H1 (cell line): ENCODE results near the gene CNRIP1. TPM values are rescaled to one million over a fixed set of nuclear protein-coding genes. Genes with fewer than 3 reads are reported as not detected.

ENCODE experiments used
- ASH2L ChIP-seq: fragments of 200-600, 300-600 bp; sonication (generic); IDR thresholded peaks from one replicate; pipeline ENCODE4 v1.7.1; 2017; ENCODE audit warnings: low read length
- KDM4A ChIP-seq: IDR thresholded peaks from one replicate; pipeline ENCODE4 v1.7.1; 2012; ENCODE audit warnings: low read depth, mild to moderate bottlenecking, moderate library complexity, low read length, inconsistent platforms; ENCODE audit not compliant: severe bottlenecking
- polyA plus RNA-seq, 7 experiments: library from polyadenylated mRNA; depleted of rRNA in 3 of 7; stranded (reverse) in 5 of 7; unstranded in 2 of 7; fragments of >200 nt in 5 of 7; fragments of 200-250 nt in 2 of 7; gene quantifications; 1 replicate in 5 of 7; 2 replicates in 1 of 7; 4 replicates in 1 of 7; pipeline versions ENCODE4 v1.2.1 to v1.2.3, GENCODE V29; 2011 to 2013; ENCODE audit warnings: missing spikeins in 2 of 7, mixed read lengths in 2 of 7
- total RNA-seq: library from RNA; stranded (reverse); fragmentation: NEBNext Ultra II Directional; extraction: Animal tissue kit (Norgen Biotek cat#: 25700); gene quantifications from 2 replicates; pipeline ENCODE4 v1.2.1, GENCODE V29; 2021

Gene CNRIP1
- total and polyA plus RNA-seq, 2 of the 8 experiments (the other 6 are each of a cell fraction or from before 2014, with no cell fraction given) = 4.6 to 7.0 TPM

GRCh38 chr2:68365087-68365486 lies 45.3 kb upstream of the CNRIP1 start, which contains the start of gene PLEK (continued):
- no peak for TF ChIP-seq ASH2L
- no peak for TF ChIP-seq KDM4A
- TF ChIP-seq, all 59 proteins: peak for 0
